ENCODE results near the gene SHISA5. TPM values are rescaled to one million over a fixed set of nuclear protein-coding genes. Genes with fewer than 3 reads are reported as not detected.
A peak's percentile ranks its signal among the peaks of the same experiment; 100 is the strongest.
"Not testable (repeated sequence)": the region's sequence is repeated elsewhere in the genome, so short reads cannot be mapped to it uniquely, and the experiment has no call there.

The SHISA5 gene
- total RNA-seq (2014; rRNA removed; shearing (Covaris generic)), result 171 and 206 TPM in 2 replicates
- 198 and 203 TPM in 2 replicates for polyA plus RNA-seq (2015; cell fraction: cytosol; rRNA removed)
- polyA plus RNA-seq (2015; cell fraction: nucleus; rRNA removed), result 77.5 and 80.7 TPM in 2 replicates

- DNase-seq (ENCODE audit: low read depth), result peak; percentile 58
These were observed at the start of gene SHISA5 for GRCh38 chr3:48504051-48504946. Gene SHISA5, minus strand, starts transcription at chr3:48504174. Its CDS starts 80 bp downstream, at chr3:48504094.

GRCh38 chr3:48553361-48553760 is 49.4 kb upstream of the SHISA5 start:
- no peak for DNase-seq (ENCODE audit: low read depth)

GRCh38 chr3:48552111-48552951 is 48.4 kb upstream of the SHISA5 start:
- DNase-seq (ENCODE audit: low read depth), result no peak

GRCh38 chr3:48551651-48552050 is 47.7 kb upstream of the SHISA5 start:
- DNase-seq (ENCODE audit: low read depth), result not testable (repeated sequence)

- DNase-seq (ENCODE audit: low read depth), result peak; percentile 66
These were observed 45.0 kb upstream of the SHISA5 start for GRCh38 chr3:48548729-48549705.

GRCh38 chr3:48548126-48548525 is 44.2 kb upstream of the SHISA5 start:
- DNase-seq (ENCODE audit: low read depth), result no peak

- no peak for DNase-seq (ENCODE audit: low read depth)
These were observed 42.3 kb upstream of the SHISA5 start for GRCh38 chr3:48546203-48546829.

- DNase-seq (ENCODE audit: low read depth), result no peak
These were observed 40.2 kb upstream of the SHISA5 start for GRCh38 chr3:48544141-48544540.

GRCh38 chr3:48543271-48543866 is 39.4 kb upstream of the SHISA5 start:
- no peak for DNase-seq (ENCODE audit: low read depth)

- DNase-seq (ENCODE audit: low read depth), result no peak
These were observed 34.5 kb upstream of the SHISA5 start for GRCh38 chr3:48538451-48538850.

- DNase-seq (ENCODE audit: low read depth), result no peak
These were observed 32.8 kb upstream of the SHISA5 start for GRCh38 chr3:48536785-48537184.

GRCh38 chr3:48536116-48536515 is 32.1 kb upstream of the SHISA5 start:
- DNase-seq (ENCODE audit: low read depth), result no peak

GRCh38 chr3:48535578-48535977 is 31.6 kb upstream of the SHISA5 start:
- DNase-seq (ENCODE audit: low read depth), result no peak

GRCh38 chr3:48532977-48533337 is 29.0 kb upstream of the SHISA5 start:
- no peak for DNase-seq (ENCODE audit: low read depth)

- no peak for DNase-seq (ENCODE audit: low read depth)
These were observed 28.4 kb upstream of the SHISA5 start for GRCh38 chr3:48532271-48532976.

- not testable (repeated sequence) for DNase-seq (ENCODE audit: low read depth)
These were observed 26.7 kb upstream of the SHISA5 start for GRCh38 chr3:48530701-48531100.

- no peak for DNase-seq (ENCODE audit: low read depth)
These were observed 24.8 kb upstream of the SHISA5 start for GRCh38 chr3:48528754-48529153.

- no peak for DNase-seq (ENCODE audit: low read depth)
These were observed 24.1 kb upstream of the SHISA5 start for GRCh38 chr3:48528048-48528447.

GRCh38 chr3:48524970-48525369 is 21.0 kb upstream of the SHISA5 start:
- no peak for DNase-seq (ENCODE audit: low read depth)

Data from HT1080 (cell line).